GM21381 (cell line): ENCODE measurements around the gene EML6.

Source experiments
- ATAC-seq: cut with Tn5 transposase; IDR thresholded peaks from one replicate; pipeline ENCODE4 v1.9.1; 2021; ENCODE audit warnings: mild to moderate bottlenecking, moderate library complexity; ENCODE audit not compliant: unreplicated experiment

EML6 gene

DNA sequence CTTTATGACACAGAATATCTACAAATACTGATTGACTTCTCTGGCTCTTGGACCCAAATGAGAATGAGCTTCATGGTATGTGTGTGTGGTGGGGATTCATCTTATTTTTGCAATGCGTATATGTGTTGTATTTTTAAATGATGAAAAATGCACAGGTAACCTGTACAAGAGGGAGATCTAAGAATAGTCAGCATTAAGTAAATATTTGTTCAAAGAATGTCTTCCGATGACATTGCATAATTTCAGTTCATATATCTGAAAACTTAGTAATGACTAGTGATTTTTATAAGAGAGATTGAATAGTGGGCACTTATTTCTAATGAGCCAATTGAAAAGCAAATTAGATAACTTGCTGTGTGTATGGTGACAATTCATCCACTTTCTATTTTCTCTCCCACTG is 66.4 kb downstream of the EML6 start:
- no peak for ATAC-seq

DNA sequence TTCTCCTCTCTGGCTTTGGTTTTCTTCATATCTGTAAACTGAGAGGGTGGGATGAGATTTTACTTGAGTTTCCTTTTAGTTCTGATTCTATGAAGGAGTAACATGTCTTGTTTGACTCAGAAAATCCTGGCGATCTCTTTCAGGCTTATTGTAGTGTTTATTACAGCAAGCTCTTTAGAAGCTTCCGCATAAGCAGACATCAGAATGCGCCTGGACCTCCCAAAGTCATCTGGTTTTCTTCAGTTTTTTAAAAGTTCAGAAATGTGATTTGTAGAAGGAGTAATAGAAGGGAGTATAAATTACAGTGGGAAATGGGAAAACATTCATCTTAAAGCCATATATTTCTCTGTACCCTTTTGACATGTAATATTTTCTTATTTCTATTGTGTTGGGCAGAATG is 68.4 kb downstream of the EML6 start:
- ATAC-seq = no peak

DNA sequence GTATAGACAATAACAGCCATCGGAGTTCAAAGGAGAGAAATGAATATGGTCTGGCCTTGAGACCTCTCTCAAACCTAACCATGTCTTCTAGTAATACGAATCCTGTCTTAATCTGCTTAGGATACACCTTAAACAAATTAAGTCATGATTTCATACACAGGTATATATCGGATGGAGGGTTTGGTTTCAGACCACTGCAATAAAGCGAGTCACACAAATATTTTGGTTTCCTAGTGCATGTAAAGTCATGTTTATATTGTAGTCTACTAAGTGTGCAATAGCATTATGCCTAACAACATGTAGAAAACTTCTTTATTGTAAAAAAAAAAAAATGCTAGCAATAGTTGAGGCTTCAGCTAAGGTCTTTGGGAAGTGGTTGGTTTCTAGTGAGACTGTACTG is 73.8 kb downstream of the EML6 start:
- no peak for ATAC-seq

DNA sequence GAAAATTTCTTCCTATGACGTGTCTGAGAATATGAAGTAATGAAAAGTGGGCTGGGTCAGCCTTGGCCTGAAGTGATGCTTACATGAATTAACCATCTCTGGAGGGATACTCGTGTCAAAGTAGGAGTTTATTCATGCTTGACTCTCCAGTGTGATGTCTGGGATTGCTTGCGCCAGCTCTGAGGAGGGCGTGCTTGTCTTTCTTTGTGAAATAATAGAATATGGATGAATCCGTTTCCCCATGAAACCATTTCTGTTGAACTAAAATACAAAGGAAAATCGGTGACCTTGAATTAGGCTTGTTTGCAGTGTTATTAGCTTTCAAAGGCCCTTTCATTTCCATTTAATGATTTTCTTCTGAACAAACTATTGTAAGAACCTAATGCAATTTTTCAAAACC is 77.9 kb downstream of the EML6 start:
- no peak for ATAC-seq

DNA sequence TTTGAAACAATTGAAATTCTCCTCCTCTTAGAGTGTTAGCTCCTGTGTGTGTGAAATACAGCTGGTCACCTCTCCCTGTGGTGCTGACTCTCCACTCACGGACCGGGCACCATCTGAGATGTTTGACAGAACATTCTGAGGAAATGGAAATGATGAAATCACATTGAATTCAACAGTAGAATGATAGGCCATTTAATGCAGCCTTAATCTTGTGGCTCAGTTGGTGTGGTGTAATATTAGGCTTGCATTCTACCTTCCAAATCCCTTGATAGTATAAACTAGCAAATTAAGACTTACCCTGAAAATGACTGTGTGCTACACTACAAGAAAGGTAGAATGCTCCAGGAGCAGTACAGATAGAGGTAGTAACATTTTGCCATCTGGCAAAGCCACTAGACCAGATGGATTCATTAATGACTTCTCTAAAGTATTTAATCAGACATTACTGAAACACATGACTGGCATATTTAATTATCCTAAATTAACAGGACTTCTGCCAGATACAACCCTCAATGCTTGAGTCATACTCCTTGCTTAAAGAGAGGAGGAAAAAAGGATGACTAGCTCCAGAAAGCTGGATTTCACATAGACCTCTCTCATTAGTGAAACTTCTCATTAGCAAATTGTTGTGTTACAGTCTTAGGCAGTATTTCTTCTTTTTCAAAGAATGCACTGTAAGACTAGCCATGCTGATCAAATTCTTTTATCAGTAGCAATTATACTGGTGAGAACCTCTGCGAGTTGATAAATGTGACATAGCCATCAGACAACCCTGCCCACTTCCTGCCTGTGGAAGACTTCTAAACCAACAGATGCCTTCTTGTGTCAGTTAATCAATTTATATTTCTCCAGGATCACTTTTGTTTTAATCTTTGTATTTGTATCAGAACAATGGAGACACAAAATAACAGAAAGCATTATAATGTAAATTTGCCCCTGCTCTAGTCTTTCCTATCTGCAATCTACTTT is 80.6 kb downstream of the EML6 start:
- no peak for ATAC-seq

DNA sequence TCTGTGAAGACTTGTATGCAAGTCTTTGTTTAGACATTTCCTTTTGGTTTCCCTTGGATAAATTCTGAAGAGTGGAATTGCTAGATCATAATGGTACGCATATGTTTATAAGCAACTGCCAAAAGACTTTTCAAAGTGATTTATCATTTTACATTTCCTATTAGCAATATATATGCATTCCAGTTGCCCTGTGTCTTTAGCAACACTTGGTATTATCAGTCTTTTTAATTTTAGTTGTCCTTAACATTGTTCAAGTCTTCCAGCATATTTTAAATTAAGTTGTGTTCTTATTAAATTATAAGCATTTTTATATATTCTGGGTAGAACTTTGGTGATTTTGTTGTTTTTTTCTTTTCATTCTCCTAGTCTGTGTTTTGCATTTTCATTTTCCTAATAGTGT is 81.8 kb downstream of the EML6 start:
- ATAC-seq = no peak

DNA sequence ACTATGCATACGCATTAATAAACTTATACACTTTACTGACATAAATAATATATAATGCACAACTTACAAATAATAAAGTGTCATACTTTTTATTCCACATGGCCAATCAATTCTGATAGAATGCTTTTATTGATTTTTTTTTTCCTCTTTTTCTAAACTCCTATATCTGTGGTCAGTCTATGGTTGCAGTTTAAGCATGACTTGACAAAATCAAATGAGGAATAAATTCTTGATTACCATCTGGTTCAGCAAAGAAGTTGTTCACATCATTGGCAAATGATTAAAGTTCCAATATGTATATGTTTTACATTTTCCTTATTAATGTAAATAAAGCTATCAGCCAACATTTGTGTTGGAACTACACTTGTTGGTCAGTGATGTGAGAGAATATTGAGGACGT is 83.5 kb downstream of the EML6 start:
- ATAC-seq = no peak

DNA sequence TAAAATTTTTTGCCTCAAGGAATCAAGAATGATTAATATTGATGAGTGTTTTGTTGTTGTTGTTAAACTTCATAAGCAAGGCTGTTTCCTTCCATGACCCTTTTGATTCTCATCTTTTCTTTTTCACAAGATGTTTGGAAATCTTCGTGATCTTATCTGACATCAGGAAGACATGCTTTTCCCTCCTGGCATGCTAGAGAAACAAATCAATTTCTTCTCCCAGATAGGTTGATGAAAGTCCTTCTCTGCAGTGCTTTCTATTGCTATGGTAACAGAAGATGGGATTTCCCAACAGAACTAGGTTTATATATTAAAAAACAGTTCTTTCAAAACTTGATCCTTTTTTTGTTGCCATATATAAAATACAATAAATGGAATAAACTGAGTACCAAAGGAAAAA is 85.2 kb downstream of the EML6 start:
- no peak for ATAC-seq

DNA sequence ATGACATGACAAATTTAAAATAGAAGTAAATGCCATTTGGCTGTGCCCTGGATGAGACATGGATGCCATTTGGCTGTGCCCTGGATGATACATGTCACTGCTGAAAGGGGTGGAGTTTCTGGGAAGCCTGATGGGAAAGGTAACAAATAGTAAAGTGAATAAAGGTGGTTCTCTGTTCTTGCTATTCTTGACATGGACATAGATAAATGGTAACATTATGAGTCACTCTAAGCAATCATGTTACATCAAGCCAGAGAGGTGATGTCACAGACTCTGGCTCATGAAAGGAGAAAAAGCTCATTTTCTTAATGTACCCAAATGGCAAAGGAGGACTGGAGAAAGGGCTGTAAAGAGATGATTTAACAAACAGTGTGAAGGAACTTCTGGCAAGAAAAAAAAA is 86.4 kb downstream of the EML6 start:
- ATAC-seq = no peak

DNA sequence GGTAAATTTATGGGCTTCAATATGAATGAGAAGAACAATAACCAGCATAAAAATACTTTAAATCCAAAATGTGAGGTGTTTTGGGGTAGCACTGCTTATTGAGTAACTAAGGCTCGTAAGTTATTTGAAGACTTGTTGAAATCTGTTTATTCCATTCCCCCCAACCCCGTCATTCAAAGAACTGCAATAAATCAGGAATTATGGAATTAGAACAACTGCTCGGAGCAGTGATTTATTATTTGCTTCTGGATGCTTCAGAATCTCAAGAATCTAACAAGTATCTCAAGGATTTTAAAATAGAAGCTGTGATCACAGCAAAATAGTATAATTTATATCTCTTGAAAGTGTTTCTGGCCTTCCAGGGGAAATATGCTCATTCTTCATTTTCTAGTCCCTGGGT is 86.8 kb downstream of the EML6 start:
- no peak for ATAC-seq

DNA sequence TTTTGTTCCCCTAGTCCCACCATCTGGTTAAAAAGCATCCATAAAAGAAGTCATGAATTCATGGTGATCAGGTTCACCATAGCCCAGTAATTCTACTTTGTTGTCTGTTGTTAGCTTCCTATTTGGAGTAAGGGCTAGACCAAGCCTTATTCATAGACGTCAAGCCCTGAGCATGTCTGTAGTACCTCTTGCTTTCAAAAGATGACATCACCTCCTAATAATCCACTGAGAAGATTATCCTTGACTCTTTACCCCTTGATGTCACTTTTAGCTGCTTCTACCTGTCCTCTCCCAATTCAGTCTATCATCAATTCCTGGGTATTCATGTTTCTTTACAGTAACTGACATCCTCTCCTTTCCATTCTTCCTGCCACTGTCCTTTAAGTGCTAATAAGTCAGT is 90.1 kb downstream of the EML6 start:
- ATAC-seq = no peak

DNA sequence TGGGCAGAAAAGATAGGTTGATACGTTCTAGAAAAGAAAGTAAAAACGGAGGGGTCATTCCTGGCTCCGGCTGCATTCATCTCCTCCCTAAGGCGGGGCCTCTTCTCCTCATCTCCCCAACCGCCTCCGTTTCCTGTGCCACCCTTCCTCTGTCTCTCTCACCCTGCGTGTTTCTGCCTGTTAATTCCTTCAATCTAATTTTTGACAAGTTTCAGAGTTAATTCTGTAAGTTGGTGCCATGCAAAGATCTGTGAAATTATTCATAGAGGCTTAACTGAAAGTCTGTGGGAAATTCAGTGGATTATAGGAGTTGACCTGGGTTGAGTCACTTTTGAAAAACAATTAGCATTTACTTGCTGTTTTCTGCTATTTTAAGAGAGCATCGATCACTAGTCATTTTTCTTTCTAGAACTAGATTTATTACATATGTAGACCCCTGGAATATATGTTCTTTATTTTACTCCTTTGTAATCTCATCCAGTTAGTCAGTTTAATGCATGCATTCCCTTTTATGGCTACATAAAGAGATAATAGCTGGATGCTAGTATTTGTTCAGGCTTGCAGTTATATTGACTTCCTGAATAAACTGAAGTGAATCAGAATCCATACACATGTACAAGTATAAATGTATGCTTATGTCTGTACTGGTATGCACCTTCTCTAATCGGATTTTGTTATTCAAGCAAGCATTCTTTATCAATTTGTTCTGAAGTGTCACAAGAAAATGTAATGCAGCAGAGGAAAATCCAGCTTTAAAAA is 91.1 kb downstream of the EML6 start:
- no peak for ATAC-seq

DNA sequence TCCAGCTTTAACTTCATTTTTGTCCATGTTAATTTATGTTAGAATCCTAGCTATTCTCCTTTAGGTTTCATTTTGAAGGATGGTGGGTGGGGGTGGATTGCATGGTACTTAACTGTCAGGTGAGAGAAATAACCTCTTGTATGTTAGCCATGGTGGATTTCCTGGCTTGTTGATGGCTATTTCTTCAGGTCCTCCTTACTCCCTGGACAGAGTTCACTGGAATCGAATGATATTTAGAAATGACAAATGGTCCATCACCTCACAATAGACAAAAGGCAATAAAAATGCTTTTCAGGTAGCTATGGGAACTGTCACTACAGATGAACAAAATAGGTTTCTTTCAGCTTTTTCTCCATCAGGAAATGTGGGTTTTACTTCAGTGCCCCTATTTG is 91.7 kb downstream of the EML6 start:
- no peak for ATAC-seq

DNA sequence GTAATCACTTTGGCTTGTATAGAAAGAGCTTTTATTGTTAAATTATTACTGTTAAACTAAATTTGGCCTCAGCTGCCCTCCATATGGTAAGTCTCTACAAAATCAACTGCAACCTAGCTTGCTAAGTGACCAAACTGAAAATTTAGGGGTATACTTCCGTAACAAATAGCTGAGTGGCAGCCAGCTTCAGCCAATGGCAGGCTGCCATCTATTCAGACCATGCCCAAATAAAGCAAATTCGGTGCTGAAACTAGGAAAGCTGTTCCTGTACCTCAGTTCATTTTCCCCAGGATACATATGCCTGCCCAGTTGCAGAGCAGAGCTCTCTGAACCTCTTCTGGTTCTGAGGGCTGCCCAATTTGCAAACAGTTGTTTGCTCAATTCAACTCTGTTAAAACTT is 94.8 kb downstream of the EML6 start:
- no peak for ATAC-seq

DNA sequence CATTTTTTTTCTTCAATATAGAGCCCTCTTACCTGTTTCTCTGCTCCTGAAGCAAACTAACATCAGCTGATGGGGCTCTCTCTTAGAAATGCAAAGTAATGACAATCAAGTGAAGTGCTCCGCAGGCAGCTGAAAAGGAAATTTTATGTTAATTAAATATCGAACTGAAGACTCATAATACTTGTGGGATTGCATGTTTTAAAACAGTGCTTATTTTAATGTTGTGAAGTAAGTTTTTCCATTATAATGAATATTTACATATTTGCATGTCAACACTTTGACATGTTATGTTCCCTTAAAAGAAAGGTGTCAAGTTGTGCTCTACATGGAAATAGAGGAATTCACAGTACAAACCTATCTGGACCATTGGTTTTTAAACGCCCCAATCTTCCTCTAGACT is 97.1 kb downstream of the EML6 start:
- no peak for ATAC-seq

DNA sequence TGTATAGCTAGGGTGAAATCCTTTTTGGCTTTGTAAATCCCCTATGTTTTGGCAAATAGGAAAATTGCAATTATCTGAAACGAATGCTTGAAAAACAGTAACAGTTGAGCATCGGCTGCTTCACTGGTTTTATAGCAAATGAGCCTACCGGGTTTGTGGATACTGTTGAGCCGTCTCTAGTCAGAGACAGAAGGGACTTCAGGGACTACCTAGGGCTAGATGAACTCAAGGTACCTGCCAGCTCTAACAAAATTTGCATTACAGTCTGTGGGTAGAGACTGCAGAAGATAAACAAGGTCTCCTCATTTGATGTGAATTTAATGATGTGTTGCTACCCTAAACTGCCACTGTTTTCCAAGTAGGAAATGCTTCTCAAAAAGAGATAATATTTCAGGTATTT is 101.1 kb downstream of the EML6 start:
- no peak for ATAC-seq

DNA sequence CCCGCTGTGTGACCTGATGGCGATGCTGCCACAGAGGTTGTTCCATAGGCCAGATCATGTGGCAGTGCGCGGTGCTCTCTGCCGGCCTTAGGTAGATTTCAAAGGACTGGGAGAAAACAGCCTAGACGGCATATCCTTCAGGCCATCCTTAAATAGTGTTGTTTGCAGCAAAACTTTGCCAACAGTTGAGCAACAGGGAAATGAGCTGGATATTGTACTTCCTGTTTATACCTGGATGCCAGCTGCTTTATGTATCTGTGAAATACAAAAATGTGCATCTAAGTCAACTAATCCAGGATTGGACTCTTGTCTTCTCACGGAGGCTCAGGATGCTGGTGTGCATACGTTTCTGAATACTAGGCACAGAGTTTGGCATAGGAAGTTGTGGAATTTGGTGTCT is 107.1 kb downstream of the EML6 start:
- ATAC-seq = no peak

DNA sequence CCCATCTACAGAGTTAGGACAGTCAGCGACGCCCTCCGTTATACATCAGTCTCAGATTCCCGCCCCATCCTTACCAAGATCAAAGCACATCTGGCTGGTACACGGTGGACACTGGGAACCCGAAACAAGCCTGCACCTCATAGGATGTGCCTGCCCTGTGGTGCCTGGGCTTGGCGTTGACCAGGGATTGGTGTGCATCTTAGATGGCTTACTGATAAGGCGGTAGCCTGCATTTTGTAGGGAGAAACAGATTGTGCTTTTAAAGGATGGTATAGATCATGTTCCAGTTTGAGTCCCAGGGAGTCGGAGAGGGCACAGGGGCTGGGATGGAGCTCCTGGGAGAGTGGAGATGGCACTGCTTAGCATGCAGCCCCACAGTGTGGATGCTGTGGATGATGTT is 108.0 kb downstream of the EML6 start:
- ATAC-seq = no peak

DNA sequence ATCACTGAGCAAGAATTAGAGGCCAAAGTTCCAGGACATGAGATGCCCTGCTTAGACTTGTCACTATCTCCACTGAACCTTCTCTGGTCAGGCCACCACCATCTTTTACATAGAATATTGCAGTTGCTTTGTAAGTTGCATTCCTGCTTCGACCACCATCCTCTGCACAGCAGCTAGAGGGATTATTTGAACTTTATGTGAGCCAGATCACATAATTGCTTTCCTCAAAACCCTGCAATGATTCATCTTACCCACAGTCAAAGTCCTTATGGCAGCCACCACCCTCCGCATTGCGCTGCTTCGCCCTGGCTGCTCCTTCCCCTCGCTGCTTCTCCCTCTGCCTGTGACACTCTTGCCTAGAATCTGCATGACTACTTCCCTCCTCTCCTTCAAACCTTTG is 111.3 kb downstream of the EML6 start:
- no peak for ATAC-seq

DNA sequence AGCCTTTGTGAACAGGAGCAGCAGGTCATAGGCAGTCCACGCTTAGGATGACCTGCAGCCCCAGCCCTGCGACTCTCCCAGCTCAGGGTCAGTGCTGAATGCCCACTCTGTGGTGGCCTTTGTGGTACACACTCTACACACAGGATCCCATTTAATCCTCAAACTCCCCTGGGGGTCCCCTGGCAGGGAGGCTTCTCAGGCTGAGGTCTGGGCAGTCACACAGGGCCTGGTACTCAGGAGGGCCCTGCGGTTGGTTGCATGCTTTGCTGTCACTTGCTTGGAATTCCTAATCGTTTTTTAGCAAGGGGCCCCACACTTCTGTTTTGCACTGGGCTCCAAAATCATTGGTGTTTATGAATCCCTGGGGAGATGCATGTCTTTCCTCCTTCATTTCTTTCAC is 113.0 kb downstream of the EML6 start:
- ATAC-seq = no peak

DNA sequence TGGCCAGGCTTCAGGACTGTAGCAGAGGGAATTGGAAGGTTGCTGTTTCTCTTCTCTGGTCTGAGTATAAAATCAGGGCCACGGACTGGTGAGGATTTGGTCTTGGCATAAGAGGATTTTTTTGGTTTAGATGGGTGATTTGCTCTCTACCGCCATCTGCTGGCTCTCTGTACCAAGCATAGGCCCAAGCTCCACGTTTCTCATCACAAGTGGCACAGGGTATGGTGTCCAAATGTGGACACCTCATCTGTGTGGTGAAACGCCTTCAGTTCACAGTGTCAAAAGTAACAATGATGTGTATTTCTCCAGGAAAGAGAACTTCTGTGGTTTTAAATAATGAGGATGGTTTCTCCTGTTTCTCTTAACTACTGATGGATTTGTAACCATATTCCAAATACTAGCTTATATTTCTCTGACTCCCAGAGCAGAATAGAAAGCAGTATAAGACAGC is 115.1 kb downstream of the EML6 start:
- no peak for ATAC-seq
